PC-9 (cell line): ENCODE measurements around the gene NDRG2.
A peak's percentile ranks its signal among the peaks of the same experiment; 100 is the strongest.

ENCODE experiments used
- EZH2 ChIP-seq: fragments of 200-600 bp; sonication (generic); IDR thresholded peaks from 2 replicates; pipeline ENCODE4 v1.8.0; 2017; ENCODE audit warnings: antibody characterized with exemption, low read depth
- TF ChIP-seq, protein P1 (sequence below): fragments of 200-600 bp; sonication (generic); conservative IDR thresholded peaks from 2 replicates; pipeline ENCODE4 v1.6.1; 2017; ENCODE audit warnings: mixed run types, antibody characterized with exemption, mild to moderate bottlenecking, moderate library complexity

- TF ChIP-seq, protein P1, sequence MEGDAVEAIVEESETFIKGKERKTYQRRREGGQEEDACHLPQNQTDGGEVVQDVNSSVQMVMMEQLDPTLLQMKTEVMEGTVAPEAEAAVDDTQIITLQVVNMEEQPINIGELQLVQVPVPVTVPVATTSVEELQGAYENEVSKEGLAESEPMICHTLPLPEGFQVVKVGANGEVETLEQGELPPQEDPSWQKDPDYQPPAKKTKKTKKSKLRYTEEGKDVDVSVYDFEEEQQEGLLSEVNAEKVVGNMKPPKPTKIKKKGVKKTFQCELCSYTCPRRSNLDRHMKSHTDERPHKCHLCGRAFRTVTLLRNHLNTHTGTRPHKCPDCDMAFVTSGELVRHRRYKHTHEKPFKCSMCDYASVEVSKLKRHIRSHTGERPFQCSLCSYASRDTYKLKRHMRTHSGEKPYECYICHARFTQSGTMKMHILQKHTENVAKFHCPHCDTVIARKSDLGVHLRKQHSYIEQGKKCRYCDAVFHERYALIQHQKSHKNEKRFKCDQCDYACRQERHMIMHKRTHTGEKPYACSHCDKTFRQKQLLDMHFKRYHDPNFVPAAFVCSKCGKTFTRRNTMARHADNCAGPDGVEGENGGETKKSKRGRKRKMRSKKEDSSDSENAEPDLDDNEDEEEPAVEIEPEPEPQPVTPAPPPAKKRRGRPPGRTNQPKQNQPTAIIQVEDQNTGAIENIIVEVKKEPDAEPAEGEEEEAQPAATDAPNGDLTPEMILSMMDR: 0 out of 2 replicates have a peak, but pooled peaks have one; percentile 20
- no peak for TF ChIP-seq EZH2
Measured at GRCh38 chr14:21040370-21040925, 15.6 kb upstream of the NDRG2 start.
